Endothelial cell of umbilical vein (primary cell): ENCODE data around the gene NDUFS8. TPM values are rescaled to one million over a fixed set of nuclear protein-coding genes. Genes with fewer than 3 reads are reported as not detected.

Experiments
- BruUV-seq: library from RNA; stranded (reverse); fragments of 400-500 nt; replicated peaks from 2 replicates; lab custom pipeline; 2021; lab: Mats Ljungman, UMichigan
- CTCF ChIA-PET: fragments of 300-600, 350-600 bp; sonication (Branson Sonifier 250); formaldehyde crosslinking; loops from one replicate; lab custom pipeline; 2021; ENCODE audit warnings: antibody characterized with exemption, inconsistent platforms; lab: Charles Lee
- POLR2A ChIA-PET: fragments of 300-600, 350-600 bp; sonication (Branson Sonifier 250); formaldehyde crosslinking; loops from one replicate; lab custom pipeline; 2021; ENCODE audit warnings: antibody characterized with exemption, inconsistent platforms; lab: Charles Lee
- DNase-seq: peaks from one replicate; pipeline ENCODE4 v3.0.0-alpha.2; 2011; ENCODE audit warnings: low read depth, low spot score
- FAIRE-seq: peaks from 2 replicates; lab custom pipeline; 2011; peaks lifted over from hg19 to GRCh38; lab: Jason Lieb, UNC
- H2AFZ ChIP-seq: 2 replicates; pipeline ENCODE4 v1.6.0; 2012; ENCODE audit warnings: low read depth, low read length, control low read depth, inconsistent platforms
- H3K27ac ChIP-seq: 2 replicates; pipeline ENCODE4 v1.5.1; 2011; ENCODE audit warnings: low read depth, mild to moderate bottlenecking, control low read depth, low read length, moderate library complexity; ENCODE audit not compliant: insufficient read depth
- H3K27me3 ChIP-seq, 2 experiments: 2 replicates each; pipeline versions ENCODE4 v1.6.0 to v1.6.1; 2011; ENCODE audit warnings: low read length in 2 of 2, mixed read lengths in 1 of 2; ENCODE audit not compliant: control insufficient read depth in 2 of 2, insufficient read depth in 2 of 2
- H3K36me3 ChIP-seq, 2 experiments: 2 replicates in 1 of 2; 3 replicates in 1 of 2; pipeline ENCODE4 v1.5.1; 2011; ENCODE audit warnings: low read length in 2 of 2, mild to moderate bottlenecking in 1 of 2, moderate library complexity in 1 of 2; ENCODE audit not compliant: control insufficient read depth in 2 of 2, insufficient read depth in 2 of 2; ENCODE audit errors: extremely low read depth in 1 of 2
- H3K4me1 ChIP-seq: 3 replicates; pipeline ENCODE4 v1.5.1; 2011; ENCODE audit warnings: mild to moderate bottlenecking, low read length; ENCODE audit not compliant: control insufficient read depth, insufficient read depth; ENCODE audit errors: extremely low read depth
- H3K4me2 ChIP-seq: 2 replicates; pipeline ENCODE4 v1.6.1; 2011; ENCODE audit warnings: low read length, control low read depth, mixed read lengths; ENCODE audit not compliant: insufficient read depth
- H3K4me3 ChIP-seq, 3 experiments: fragments of 200-600 bp in 1 of 3; sonication (generic), shearing (Covaris generic) in 1 of 3; replicated peaks in 1 of 3; 2 replicates each; pipeline ENCODE4 v1.5.1; 2011 to 2016; ENCODE audit warnings: control low read depth in 3 of 3, low read length in 3 of 3, mild to moderate bottlenecking in 2 of 3, inconsistent platforms in 1 of 3, low read depth in 1 of 3, moderate library complexity in 1 of 3; ENCODE audit not compliant: insufficient read depth in 1 of 3
- H3K79me2 ChIP-seq: 2 replicates; pipeline ENCODE4 v1.6.0; 2012; ENCODE audit warnings: low read length, inconsistent platforms; ENCODE audit not compliant: control insufficient read depth, insufficient read depth
- H3K9ac ChIP-seq: replicated peaks from 2 replicates; pipeline ENCODE3; 2011; ENCODE audit warnings: low read length, control low read depth; ENCODE audit not compliant: insufficient read depth; ENCODE audit errors: extremely low read depth
- H3K9me1 ChIP-seq: replicated peaks from 3 replicates; pipeline ENCODE4 v1.6.0; 2011; ENCODE audit warnings: mild to moderate bottlenecking, low read length; ENCODE audit not compliant: control insufficient read depth, insufficient read depth; ENCODE audit errors: extremely low read depth
- H3K9me3 ChIP-seq: replicated peaks from 2 replicates; pipeline ENCODE4 v1.5.1; 2012; ENCODE audit warnings: low read length, inconsistent platforms; ENCODE audit not compliant: control insufficient read depth, insufficient read depth
- H4K20me1 ChIP-seq: replicated peaks from 2 replicates; pipeline ENCODE3; 2011; ENCODE audit warnings: mild to moderate bottlenecking, low read length; ENCODE audit not compliant: control insufficient read depth, insufficient read depth; ENCODE audit errors: extremely low read depth
- CTCF ChIP-seq, 2 donors: IDR thresholded peaks; 1 replicate in 1 of 2; 2 replicates in 1 of 2; pipeline ENCODE4 v1.5.1; 2011; ENCODE audit warnings: low read length in 2 of 2, mild to moderate bottlenecking in 2 of 2, moderate library complexity in 2 of 2, control low read depth in 1 of 2, inconsistent platforms in 1 of 2, low read depth in 1 of 2; ENCODE audit not compliant: insufficient read depth in 1 of 2; ENCODE audit errors: extremely low read depth in 1 of 2
- EZH2 ChIP-seq: IDR thresholded peaks from 2 replicates; pipeline ENCODE4 v1.6.1; 2012; ENCODE audit warnings: borderline replicate concordance, low read depth, mild to moderate bottlenecking, moderate library complexity, low read length, inconsistent platforms; ENCODE audit not compliant: severe bottlenecking
- FOS ChIP-seq: IDR thresholded peaks from 2 replicates; pipeline ENCODE4 v1.6.1; 2011; ENCODE audit warnings: mild to moderate bottlenecking, low read length, moderate library complexity, borderline replicate concordance; ENCODE audit not compliant: insufficient read depth
- GATA2 ChIP-seq: IDR thresholded peaks from 2 replicates; pipeline ENCODE4 v1.7.0; 2011; ENCODE audit warnings: low read depth, mild to moderate bottlenecking, moderate library complexity, mixed read lengths, low read length; ENCODE audit not compliant: insufficient read length, insufficient read depth
- JUN ChIP-seq: IDR thresholded peaks from 2 replicates; pipeline ENCODE4 v1.6.1; 2011; ENCODE audit warnings: borderline replicate concordance, low read depth; ENCODE audit not compliant: insufficient read length, insufficient read depth
- MAX ChIP-seq: IDR thresholded peaks from 2 replicates; pipeline ENCODE4 v1.6.1; 2011; ENCODE audit not compliant: insufficient read depth, insufficient read length
- MYC ChIP-seq: IDR thresholded peaks from one replicate; pipeline ENCODE4 v1.6.1; 2011; ENCODE audit warnings: mild to moderate bottlenecking, low read depth, low read length
- POLR2A ChIP-seq: IDR thresholded peaks from 2 replicates; pipeline ENCODE4 v1.6.1; 2012; ENCODE audit warnings: low read depth, mild to moderate bottlenecking, control low read depth, low read length
- POLR2AphosphoS5 ChIP-seq: IDR thresholded peaks from 2 replicates; pipeline ENCODE4 v1.6.1; 2012; ENCODE audit warnings: low read depth, mild to moderate bottlenecking, control low read depth, low read length, moderate library complexity; ENCODE audit not compliant: insufficient read depth
- dilution Hi-C: fragments of 300-500 bp; cut with MboI; formaldehyde crosslinking; loops from one replicate; pipeline ENCODE4 v1.15.0; 2019; ENCODE audit warnings: low sequenced_read_pairs; ENCODE audit not compliant: extremely low pct_ligation_motif_present
- intact Hi-C: fragments of 100-400 bp; cut with micrococcal nuclease; formaldehyde crosslinking; loops from one replicate; pipeline ENCODE4 v1.10.0; 2022
- polyA plus RNA-seq, 4 experiments: library from polyadenylated mRNA; depleted of rRNA in 3 of 4; stranded (reverse) in 3 of 4; unstranded in 1 of 4; fragments of >200 nt; gene quantifications; 2 replicates each; pipeline versions ENCODE4 v1.2.1 to v1.2.3, GENCODE V29; 2011 to 2012; ENCODE audit warnings: missing spikeins in 1 of 4
- total RNA-seq: library from RNA; stranded (reverse); gene quantifications from 2 replicates; pipeline ENCODE4 v1.2.3, GENCODE V29; 2021

Gene NDUFS8
- total and polyA plus RNA-seq, 2 donors (not counting 3 experiments of a cell fraction or from before 2014, with no cell fraction given), result 166 to 170 TPM

- Histone ChIP-seq H4K20me1 (no peaks in the 10 kb centered on the region), H3K9me3 (no peaks in the 10 kb centered on the region), H3K36me3 (peaks cover 0 to 30% of the 10 kb centered on the region in 2 experiments), H3K9me1 (no peaks in the 10 kb centered on the region), H3K79me2 (peaks cover 24% of the 10 kb centered on the region), H3K27me3 (no peaks in the 10 kb centered on the region), H3K4me2 (no peak overlapping the region), H3K4me1 (peaks cover 14% of the 10 kb centered on the region), H3K27ac (no peak overlapping the region), H3K9ac (no peak overlapping the region), H2AFZ (no peak overlapping the region), H3K4me3 (no peak overlapping the region)
- DNase-seq (no peak), FAIRE-seq (no peak)
- ChIA-PET CTCF (no interaction called here), POLR2A (no interaction called here)
- dilution Hi-C loops (no loop called here), intact Hi-C loops (no loop called here)
- TF ChIP-seq GATA2 (no peak), JUN (no peak), CTCF (IDR thresholded peaks at IDR 0.05; ENCODE audit: extremely low read depth in 1 of 2, insufficient read depth in 1 of 2, low read depth in 1 of 2, low read length in 2 of 2) (no peak), POLR2AphosphoS5 (no peak), EZH2 (no peak), FOS (no peak), POLR2A (no peak), MAX (no peak), MYC (no peak)
- no TSS peak for BruUV-seq
Measured at GRCh38 chr11:68043029-68043348, 12.5 kb downstream of the NDUFS8 start.
